ENCODE results near the gene DBP.
A peak's percentile ranks its signal among the peaks of the same experiment; 100 is the strongest.

DBP gene

DNA sequence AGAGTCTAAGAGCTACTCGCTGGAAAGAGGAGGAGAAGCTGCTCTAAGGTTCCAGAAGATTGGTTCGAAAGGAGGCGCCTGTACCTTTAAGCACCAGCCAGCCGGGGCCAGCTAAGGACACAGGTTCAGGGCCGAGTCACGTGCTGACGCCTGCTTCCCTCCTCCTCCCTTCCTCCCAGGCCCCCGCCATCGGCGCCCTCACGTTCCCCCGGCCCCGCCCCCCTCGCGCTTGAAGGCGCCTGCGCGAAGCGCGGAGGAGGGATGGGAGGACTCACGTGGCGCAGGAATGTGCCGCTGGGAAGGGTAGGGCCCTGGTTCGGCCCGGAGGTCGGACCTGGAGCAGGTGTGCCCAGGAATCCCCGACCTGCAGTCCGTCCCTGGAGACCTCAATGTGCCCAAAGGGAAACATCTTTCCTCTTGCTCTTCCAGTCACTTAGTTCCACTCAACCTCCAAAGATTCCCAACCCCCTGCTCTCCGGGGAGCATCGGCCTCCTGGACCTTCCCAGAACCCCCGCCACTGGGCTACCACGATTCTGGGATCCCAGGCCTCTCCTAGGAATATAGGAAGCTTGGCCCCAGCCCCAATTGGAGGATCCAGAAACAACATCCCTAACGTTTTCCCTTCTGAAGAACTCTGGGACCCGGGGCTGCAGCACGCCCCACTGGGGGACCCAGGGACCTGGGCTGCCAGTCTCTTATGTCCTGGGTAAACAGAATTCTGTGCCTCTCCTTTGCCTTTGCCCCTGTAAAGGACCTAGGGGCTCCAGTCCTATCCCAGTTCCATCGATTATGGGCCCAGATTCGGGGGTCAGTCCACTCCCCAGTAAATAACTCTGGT is 2.5 kb downstream of the DBP start:
- TF ChIP-seq FOXP2 (optimal IDR thresholded peaks at IDR 0.05; ENCODE audit: borderline replicate concordance, extremely low read depth, extremely low read length, insufficient read depth) (peak; percentile 76), SIN3A (IDR thresholded peaks at IDR 0.05; ENCODE audit: borderline replicate concordance, insufficient read depth, low read length) (peak; percentile 37; the same call in 1 of the 2 replicates)
- TF ChIP-seq, protein P1, sequence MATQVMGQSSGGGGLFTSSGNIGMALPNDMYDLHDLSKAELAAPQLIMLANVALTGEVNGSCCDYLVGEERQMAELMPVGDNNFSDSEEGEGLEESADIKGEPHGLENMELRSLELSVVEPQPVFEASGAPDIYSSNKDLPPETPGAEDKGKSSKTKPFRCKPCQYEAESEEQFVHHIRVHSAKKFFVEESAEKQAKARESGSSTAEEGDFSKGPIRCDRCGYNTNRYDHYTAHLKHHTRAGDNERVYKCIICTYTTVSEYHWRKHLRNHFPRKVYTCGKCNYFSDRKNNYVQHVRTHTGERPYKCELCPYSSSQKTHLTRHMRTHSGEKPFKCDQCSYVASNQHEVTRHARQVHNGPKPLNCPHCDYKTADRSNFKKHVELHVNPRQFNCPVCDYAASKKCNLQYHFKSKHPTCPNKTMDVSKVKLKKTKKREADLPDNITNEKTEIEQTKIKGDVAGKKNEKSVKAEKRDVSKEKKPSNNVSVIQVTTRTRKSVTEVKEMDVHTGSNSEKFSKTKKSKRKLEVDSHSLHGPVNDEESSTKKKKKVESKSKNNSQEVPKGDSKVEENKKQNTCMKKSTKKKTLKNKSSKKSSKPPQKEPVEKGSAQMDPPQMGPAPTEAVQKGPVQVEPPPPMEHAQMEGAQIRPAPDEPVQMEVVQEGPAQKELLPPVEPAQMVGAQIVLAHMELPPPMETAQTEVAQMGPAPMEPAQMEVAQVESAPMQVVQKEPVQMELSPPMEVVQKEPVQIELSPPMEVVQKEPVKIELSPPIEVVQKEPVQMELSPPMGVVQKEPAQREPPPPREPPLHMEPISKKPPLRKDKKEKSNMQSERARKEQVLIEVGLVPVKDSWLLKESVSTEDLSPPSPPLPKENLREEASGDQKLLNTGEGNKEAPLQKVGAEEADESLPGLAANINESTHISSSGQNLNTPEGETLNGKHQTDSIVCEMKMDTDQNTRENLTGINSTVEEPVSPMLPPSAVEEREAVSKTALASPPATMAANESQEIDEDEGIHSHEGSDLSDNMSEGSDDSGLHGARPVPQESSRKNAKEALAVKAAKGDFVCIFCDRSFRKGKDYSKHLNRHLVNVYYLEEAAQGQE (IDR thresholded peaks at IDR 0.05; ENCODE audit: insufficient read depth in 1 of 2, low read depth in 2 of 2, low read length in 2 of 2) = no peak

DNA sequence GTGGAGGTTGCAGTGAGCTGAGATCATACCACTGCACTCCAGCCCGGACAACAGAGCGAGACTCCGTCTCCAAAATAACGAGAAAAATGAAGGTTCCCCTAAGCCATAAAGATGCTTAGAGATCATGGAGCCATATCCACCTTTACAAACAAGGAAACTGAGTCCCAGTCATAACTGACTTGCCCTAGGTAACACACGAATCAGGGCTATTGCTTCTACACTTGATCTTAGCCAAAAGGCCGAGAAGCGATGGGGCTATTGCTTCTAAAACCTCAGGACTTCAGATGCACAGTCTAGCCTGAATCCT is 3.2 kb downstream of the DBP start:
- TF ChIP-seq POLR2AphosphoS5 (IDR thresholded peaks at IDR 0.05; ENCODE audit: low read depth, low read length) = no peak
- no peak for TF ChIP-seq SIN3A (IDR thresholded peaks at IDR 0.05; ENCODE audit: borderline replicate concordance, insufficient read depth, low read length)
- TF ChIP-seq FOXP2 (optimal IDR thresholded peaks at IDR 0.05; ENCODE audit: borderline replicate concordance, extremely low read depth, extremely low read length, insufficient read depth) = no peak
- TF ChIP-seq, protein P1 (IDR thresholded peaks at IDR 0.05; ENCODE audit: insufficient read depth in 1 of 2, low read depth in 2 of 2, low read length in 2 of 2) = no peak
- TF ChIP-seq TAF1 (IDR thresholded peaks at IDR 0.05; ENCODE audit: borderline replicate concordance, insufficient read depth, low read length) = no peak

DNA sequence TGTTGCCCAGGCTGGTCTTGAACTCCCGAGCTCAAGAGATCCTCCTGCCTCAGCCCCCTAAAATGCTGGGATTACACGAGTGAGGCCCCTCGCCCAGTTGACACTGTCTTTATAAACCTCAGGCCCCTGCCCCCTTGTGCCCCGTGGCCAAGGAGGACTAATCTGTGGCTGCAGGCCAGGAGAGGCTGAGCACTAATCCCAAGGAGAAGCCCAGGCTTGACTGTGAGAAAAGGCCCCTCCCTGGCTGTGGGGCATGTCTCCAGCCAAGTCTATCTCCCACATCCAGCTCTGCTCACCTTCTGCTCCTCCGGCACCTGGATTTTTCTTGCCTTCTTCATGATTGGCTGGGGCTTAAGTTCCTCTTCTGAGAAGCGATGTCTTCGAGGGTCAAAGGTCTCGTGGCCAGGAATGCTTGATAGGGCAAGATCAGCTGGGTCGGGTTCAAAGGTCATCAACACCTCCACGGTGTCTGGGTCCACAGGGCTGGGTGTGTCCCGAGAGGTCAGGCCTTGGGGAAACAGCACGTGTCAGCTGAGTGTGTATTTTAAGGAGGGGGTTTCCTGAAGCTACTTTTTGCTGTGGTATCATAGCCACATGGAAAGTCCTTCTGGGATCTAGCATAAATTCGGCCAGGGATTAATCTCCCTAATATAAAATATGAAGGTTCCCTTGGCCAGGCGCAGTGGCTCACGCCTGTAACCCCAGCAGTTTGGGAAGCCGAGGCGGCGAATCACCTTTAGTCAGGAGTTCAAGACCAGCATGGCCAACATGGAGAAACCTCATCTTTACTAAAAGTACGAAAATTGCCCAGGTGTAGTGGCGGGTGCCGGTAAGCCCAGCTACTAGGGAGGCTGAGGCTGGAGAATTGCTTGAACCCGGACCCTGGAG is 3.8 kb downstream of the DBP start:
- TF ChIP-seq, protein P1 (IDR thresholded peaks at IDR 0.05; ENCODE audit: insufficient read depth in 1 of 2, low read depth in 2 of 2, low read length in 2 of 2) = no peak
- TF ChIP-seq POLR2AphosphoS5 (IDR thresholded peaks at IDR 0.05; ENCODE audit: low read depth, low read length) = no peak

DNA sequence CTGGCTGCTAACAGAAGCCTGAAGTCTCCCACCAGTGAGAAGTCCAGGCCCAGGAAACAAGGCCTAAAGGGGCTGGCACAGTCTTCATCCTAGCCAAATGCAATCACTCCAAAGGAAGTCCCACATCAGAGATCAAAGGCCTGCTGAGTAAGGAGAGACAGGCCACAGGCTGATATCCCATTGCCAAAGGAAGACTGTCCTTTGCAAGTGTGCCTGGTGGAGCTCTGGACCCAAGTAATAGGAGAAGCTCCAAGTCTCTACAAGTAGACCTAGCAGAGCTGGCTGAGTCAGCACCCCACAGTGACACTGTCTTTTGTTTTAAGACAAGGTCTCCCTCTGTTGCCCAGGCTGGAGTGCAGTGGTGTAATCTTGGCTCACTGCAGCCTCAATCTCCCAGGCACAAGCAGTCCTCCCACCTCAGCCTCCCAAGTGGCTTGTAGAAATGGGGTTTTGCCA is 4.5 kb downstream of the DBP start:
- no peak for TF ChIP-seq FOXP2 (optimal IDR thresholded peaks at IDR 0.05; ENCODE audit: borderline replicate concordance, extremely low read depth, extremely low read length, insufficient read depth)
- TF ChIP-seq TAF1 (IDR thresholded peaks at IDR 0.05; ENCODE audit: borderline replicate concordance, insufficient read depth, low read length) = no peak
- no peak for TF ChIP-seq POLR2AphosphoS5 (IDR thresholded peaks at IDR 0.05; ENCODE audit: low read depth, low read length)
- no peak for TF ChIP-seq SIN3A (IDR thresholded peaks at IDR 0.05; ENCODE audit: borderline replicate concordance, insufficient read depth, low read length)
- TF ChIP-seq, protein P1 (IDR thresholded peaks at IDR 0.05; ENCODE audit: insufficient read depth in 1 of 2, low read depth in 2 of 2, low read length in 2 of 2) = no peak
